Astrocyte (in vitro differentiated cells and primary cell): ENCODE data around the gene TYMS.

ENCODE experiments used
- CTCF ChIP-seq: IDR thresholded peaks from 2 replicates; pipeline ENCODE4 v1.5.1; 2011; ENCODE audit warnings: low read depth, mild to moderate bottlenecking, inconsistent platforms, low read length, moderate library complexity; ENCODE audit not compliant: insufficient read depth
- EZH2 ChIP-seq: IDR thresholded peaks from 2 replicates; pipeline ENCODE4 v1.6.1; 2012; ENCODE audit warnings: mild to moderate bottlenecking, low read length, inconsistent platforms; ENCODE audit not compliant: insufficient read depth

- TF ChIP-seq CTCF (no peak), EZH2 (no peak)
Measured at GRCh38 chr18:688323-688722, 30.9 kb downstream of the TYMS start.
